Subcutaneous adipose tissue (tissue), 4 donors: ENCODE results near the gene ABR. TPM values are rescaled to one million over a fixed set of nuclear protein-coding genes. Genes with fewer than 3 reads are reported as not detected.

Source experiments
- CTCF ChIP-seq: fragments of 450-650 bp; IDR thresholded peaks from one replicate; pipeline ENCODE4 v1.5.1; 2016; ENCODE audit warnings: low read depth, mild to moderate bottlenecking, control low read depth, antibody characterized with exemption, moderate library complexity
- total RNA-seq, 4 donors: library from RNA; depleted of rRNA; stranded (reverse); fragments of >200 nt; gene quantifications; one replicate each; pipeline ENCODE4 v1.1.0, GENCODE V29; 2016

Gene ABR
- total RNA-seq, 4 donors from 2014 or later: 53.8 to 82.8 (median 70.8) TPM

- no peak for TF ChIP-seq CTCF
Observed at GRCh38 chr17:1144162-1144561, 35.6 kb downstream of the ABR start.

- no peak for TF ChIP-seq CTCF
Observed at GRCh38 chr17:1143573-1143972, 36.2 kb downstream of the ABR start.

- no peak for TF ChIP-seq CTCF
Observed at GRCh38 chr17:1142561-1142971, 37.2 kb downstream of the ABR start.

- no peak for TF ChIP-seq CTCF
Observed at GRCh38 chr17:1137465-1137894, 42.3 kb downstream of the ABR start.

- no peak for TF ChIP-seq CTCF
Observed at GRCh38 chr17:1136748-1137147, 43.0 kb downstream of the ABR start.

GRCh38 chr17:1134634-1135324, 45.0 kb downstream of the ABR start:
- TF ChIP-seq CTCF: no peak

GRCh38 chr17:1130191-1130590, 49.6 kb downstream of the ABR start:
- TF ChIP-seq CTCF: no peak
